GM23248 (cell line): ENCODE data around the gene MEF2B.

Experiments used
- EZH2 ChIP-seq: fragments of 200-600 bp; sonication (generic); IDR thresholded peaks from 2 replicates; pipeline ENCODE4 v1.6.1; 2018; ENCODE audit warnings: antibody characterized with exemption, mild to moderate bottlenecking; ENCODE audit not compliant: insufficient read depth, poor library complexity, severe bottlenecking
- EZH2phosphoT487 ChIP-seq: fragments of 200-600 bp; sonication (generic); IDR thresholded peaks from 2 replicates; pipeline ENCODE4 v1.6.1; 2018; ENCODE audit warnings: antibody characterized with exemption, moderate library complexity, mild to moderate bottlenecking, low read depth; ENCODE audit not compliant: insufficient read depth

DNA sequence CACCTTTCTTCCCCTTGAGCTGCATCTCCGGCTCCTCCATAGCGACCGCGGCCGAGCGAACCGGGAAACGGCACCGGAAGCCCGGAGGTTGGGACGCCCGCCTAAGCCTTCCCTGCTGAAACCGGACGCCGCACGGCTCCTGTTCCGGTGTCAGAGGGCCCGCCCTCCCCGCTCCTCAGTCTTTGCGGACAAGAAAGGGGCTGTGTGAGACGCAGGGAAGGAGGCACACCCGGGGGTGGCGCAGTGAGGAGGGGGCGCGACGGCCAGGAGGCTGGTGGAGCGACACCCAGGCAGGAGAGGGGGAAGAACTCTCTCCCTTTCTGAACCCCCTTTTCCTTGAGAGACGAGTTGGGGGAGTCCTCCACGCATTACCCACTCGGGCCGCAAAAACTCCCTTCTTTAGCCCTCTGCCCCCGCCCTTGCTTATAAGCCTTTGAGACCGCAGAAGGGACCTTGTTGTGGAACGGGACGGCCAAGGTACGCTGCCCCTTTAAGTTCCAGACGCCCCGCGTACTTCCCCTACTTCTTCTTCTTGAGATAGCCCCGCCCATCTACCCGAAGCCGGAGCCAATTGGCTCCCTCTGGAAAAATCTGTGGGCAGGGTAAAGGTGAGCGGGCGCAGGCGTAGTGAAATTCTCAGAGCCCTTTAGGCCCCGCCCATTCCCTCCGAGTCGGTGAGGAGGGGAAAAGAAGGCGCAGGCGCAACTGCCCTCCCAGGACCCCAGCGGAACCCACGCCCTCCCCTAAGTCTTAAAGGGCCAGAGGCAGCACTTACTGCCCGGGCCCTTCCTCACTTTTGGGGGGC lies 22.2 kb upstream of the MEF2B start, which contains the start of the genes BORCS8 and RFXANK:
- TF ChIP-seq EZH2 (no peak), EZH2phosphoT487 (no peak)
